ENCODE data around the gene ELK1. TPM values are rescaled to one million over a fixed set of nuclear protein-coding genes. Genes with fewer than 3 reads are reported as not detected.
"Not testable (repeated sequence)": the region's sequence is repeated elsewhere in the genome, so short reads cannot be mapped to it uniquely, and the experiment has no call there.

The ELK1 gene
- polyA plus RNA-seq, 1 donor: 22.4 TPM

DNA sequence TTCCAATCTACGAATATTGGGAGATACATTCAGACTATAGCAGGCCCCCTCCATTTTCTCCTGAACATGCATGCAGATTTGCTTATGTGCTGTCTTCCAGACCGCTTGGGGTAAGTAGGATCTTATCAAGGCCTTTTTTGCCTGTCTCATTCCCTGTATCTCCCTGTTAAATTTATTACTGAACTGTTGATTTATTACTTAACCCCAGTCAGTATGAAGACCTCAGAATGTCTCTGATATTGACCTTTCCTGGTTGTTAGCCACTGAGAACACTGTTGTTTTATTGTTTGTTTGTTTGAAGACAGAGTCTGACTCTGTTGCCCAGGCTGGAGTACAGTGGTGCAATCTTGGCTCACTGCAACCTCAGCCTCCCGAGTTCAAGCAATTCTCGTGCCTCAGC, 15.4 kb upstream of the ELK1 start:
- not testable (repeated sequence) for H3K27ac ChIP-seq (ENCODE audit: low read length); H3K4me3 ChIP-seq (ENCODE audit: low read length); H3K36me3 ChIP-seq (ENCODE audit: control insufficient read depth, insufficient read depth, low read length); H3K9me3 ChIP-seq (ENCODE audit: control insufficient read depth, low read depth, low read length); H3K27me3 ChIP-seq (ENCODE audit: control insufficient read depth, insufficient read depth, low read length); H3K4me1 ChIP-seq (ENCODE audit: control insufficient read depth, insufficient read depth, low read length); DNase-seq
- no CpG with 5 or more reads among the region's 4 CpGs for WGBS (ENCODE audit: insufficient coverage, low lambda C conversion rate)

DNA sequence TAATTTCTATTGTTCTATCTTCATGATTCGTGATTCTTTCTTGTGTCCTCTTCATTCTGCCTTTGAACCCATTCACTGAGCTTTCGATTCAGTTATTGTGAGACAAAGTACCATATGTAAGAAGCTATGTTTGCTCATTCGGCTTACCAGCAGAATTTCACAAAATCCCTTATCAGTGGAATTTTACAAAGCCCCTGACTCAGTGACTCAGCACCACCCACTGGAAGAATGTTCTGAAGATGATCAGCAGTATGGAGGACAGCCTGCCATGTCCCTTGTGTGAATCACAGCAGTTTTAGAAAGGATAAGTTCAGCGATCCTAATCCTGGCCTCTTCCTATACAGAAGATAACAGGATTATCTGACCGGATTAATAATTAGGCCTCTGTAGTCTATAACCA, 14.4 kb upstream of the ELK1 start:
- Histone ChIP-seq H3K4me3 (ENCODE audit: low read length) (no peak overlapping the region), H3K36me3 (ENCODE audit: control insufficient read depth, insufficient read depth, low read length) (no peaks in the 10 kb centered on the region), H3K4me1 (ENCODE audit: control insufficient read depth, insufficient read depth, low read length) (no peaks in the 10 kb centered on the region), H3K27ac (ENCODE audit: low read length) (no peak overlapping the region), H3K9me3 (ENCODE audit: control insufficient read depth, low read depth, low read length) (no peaks in the 10 kb centered on the region), H3K27me3 (ENCODE audit: control insufficient read depth, insufficient read depth, low read length) (no peaks in the 10 kb centered on the region)
- WGBS (ENCODE audit: insufficient coverage, low lambda C conversion rate): no CpG with 5 or more reads among the region's 5 CpGs
- no peak for DNase-seq

DNA sequence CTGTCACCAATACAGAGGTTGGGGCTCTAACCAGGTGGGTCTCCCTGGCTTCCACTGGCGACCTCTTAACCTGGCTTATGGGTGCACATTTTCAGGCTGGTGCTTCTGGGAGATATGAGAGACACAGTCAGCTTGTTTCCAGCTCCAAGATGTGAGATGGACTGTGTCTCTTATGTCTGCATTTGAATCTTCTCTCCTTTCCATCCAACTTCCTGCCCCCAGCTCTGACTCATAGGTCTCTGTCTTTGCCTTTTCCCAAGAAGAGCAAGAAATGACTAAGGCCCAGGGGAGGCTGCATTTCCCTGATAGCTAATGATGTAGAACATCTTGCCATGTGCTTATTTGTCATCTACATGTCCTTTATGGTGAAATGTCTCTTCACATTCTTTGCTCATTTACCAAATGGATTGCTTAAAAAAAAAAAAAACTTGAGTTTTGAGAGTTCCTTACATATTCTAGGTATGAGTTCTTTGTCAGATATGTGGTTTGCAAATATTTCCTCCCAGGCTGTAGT, 11.8 kb upstream of the ELK1 start:
- Histone ChIP-seq H3K4me3 (ENCODE audit: low read length) (no peak overlapping the region), H3K9me3 (ENCODE audit: control insufficient read depth, low read depth, low read length) (no peaks in the 10 kb centered on the region), H3K4me1 (ENCODE audit: control insufficient read depth, insufficient read depth, low read length) (no peaks in the 10 kb centered on the region), H3K36me3 (ENCODE audit: control insufficient read depth, insufficient read depth, low read length) (peaks cover 6% of the 10 kb centered on the region), H3K27ac (ENCODE audit: low read length) (no peak overlapping the region), H3K27me3 (ENCODE audit: control insufficient read depth, insufficient read depth, low read length) (no peaks in the 10 kb centered on the region)
- DNase-seq: no peak
- no CpG with 5 or more reads among the region's 1 CpG for WGBS (ENCODE audit: insufficient coverage, low lambda C conversion rate)

DNA sequence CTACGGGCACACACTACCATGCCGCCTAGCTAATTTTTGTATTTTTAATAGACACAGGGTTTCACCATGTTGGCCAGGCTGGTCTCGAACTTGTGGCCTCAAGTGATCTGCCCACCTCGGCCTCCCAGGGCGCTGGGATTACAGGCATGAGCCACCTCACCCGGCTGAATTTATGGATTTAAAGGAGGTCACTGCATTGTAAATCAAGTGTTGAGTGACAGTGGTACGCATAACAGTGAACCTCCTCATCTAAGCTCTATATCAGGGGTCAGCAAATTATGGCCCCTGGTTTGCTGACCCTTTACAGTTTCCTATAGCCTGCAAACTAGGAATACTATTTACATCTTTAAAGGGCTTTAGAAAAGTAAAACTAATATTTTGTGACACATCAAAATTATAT, 11.2 kb upstream of the ELK1 start:
- Histone ChIP-seq H3K9me3 (ENCODE audit: control insufficient read depth, low read depth, low read length) (no peaks in the 10 kb centered on the region), H3K36me3 (ENCODE audit: control insufficient read depth, insufficient read depth, low read length) (peaks cover 11% of the 10 kb centered on the region), H3K27ac (ENCODE audit: low read length) (no peak overlapping the region), H3K27me3 (ENCODE audit: control insufficient read depth, insufficient read depth, low read length) (no peaks in the 10 kb centered on the region), H3K4me3 (ENCODE audit: low read length) (no peak overlapping the region), H3K4me1 (ENCODE audit: control insufficient read depth, insufficient read depth, low read length) (no peaks in the 10 kb centered on the region)
- no peak for DNase-seq
- WGBS (ENCODE audit: insufficient coverage, low lambda C conversion rate): no CpG with 5 or more reads among the region's 7 CpGs

DNA sequence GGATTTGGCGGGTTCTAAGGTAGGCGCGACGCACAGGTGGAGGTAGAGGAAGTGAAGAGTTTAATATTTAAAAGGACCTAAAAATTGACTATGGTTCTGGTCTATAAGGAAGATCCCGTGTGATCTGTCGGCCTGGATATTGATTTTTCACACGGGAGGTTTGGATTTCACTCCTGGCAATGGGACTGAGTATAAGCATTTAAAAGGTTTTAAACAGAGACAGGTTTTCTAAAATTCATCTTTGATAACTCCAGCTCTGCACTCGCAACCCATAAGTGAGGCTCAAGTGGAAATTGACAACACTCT, 9.0 kb upstream of the ELK1 start:
- no peaks in the 10 kb centered on the region for H3K4me1 ChIP-seq (ENCODE audit: control insufficient read depth, insufficient read depth, low read length)
- peaks cover 25% of the 10 kb centered on the region for H3K36me3 ChIP-seq (ENCODE audit: control insufficient read depth, insufficient read depth, low read length)
- no CpG with 5 or more reads among the region's 8 CpGs for WGBS (ENCODE audit: insufficient coverage, low lambda C conversion rate)
- DNase-seq: no peak
- peak overlapping the region; percentile 100 for H3K27ac ChIP-seq (ENCODE audit: low read length)
- no peaks in the 10 kb centered on the region for H3K27me3 ChIP-seq (ENCODE audit: control insufficient read depth, insufficient read depth, low read length)
- H3K9me3 ChIP-seq (ENCODE audit: control insufficient read depth, low read depth, low read length): no peaks in the 10 kb centered on the region
- peak overlapping the region; percentile 90 for H3K4me3 ChIP-seq (ENCODE audit: low read length)

DNA sequence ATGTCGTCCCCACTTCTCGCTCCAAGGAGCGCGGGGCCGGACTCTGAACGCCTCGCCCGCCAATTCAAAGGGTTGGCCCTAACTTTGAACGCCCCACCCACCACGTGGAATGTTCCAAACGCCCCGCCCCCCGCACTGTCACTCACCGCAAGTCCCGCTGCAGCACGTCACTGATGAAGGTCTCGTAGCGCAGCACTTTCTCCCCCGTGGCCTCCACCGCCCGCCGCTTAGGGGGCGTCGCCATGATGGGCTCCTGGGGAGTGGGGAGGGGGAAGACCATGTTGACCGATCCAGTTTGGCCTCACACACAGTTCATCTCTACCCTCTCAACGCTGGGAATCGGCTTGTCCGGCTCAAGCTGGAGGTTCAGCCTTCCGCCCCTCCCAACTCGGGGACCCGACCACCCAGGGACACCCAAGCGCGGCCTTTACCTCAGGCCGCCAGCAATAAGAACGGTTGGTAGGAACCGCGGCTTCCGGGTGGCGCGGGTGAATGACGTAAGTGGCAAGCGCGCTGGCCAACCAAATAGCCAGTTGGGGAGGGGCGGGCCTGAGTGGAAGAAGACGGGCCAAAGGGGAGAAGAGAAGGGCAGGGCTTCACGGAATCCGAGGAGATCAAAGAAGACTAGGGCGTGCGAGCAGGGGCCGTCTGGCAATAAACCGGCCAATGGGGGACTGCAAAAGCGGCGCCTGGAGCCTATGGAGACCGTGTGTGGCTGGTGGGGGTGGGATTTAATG, 8.5 kb upstream of the ELK1 start, which contains the start of gene UXT:
TSS of gene UXT (minus strand) at position 497 of the 737 bp plus-strand sequence. CDS start at position 244, 253 bp downstream.
- DNase-seq: peak; percentile 94 to 95
- Histone ChIP-seq H3K27me3 (ENCODE audit: control insufficient read depth, insufficient read depth, low read length) (no peaks in the 10 kb centered on the region), H3K4me3 (ENCODE audit: low read length) (peak within 1 kb of the TSS; percentile 90), H3K27ac (ENCODE audit: low read length) (peak within 1 kb of the TSS; percentile 100), H3K9me3 (ENCODE audit: control insufficient read depth, low read depth, low read length) (no peaks in the 10 kb centered on the region), H3K36me3 (ENCODE audit: control insufficient read depth, insufficient read depth, low read length) (peaks cover 25% of the 10 kb centered on the region), H3K4me1 (ENCODE audit: control insufficient read depth, insufficient read depth, low read length) (no peaks in the 10 kb centered on the region)
- no CpG with 5 or more reads among the region's 54 CpGs for WGBS (ENCODE audit: insufficient coverage, low lambda C conversion rate)

DNA sequence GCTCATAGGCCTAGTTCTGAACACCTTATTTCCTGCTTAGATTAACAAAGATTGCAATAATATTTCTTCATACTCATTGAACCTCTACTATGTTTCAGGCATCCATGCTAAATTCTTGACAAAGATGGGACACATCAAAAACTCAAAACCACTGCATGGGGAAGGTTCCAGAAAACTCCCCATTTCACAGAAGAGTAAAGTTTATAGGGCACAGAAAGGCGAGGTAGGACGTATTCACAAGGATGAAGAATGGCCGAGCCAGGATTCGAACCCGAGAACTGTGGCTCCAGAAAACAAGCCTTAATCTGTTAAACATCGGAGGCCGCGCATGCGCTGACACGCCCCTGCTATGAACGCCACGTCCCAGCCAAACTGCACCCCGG, 7.9 kb upstream of the ELK1 start:
- H3K4me1 ChIP-seq (ENCODE audit: control insufficient read depth, insufficient read depth, low read length): no peaks in the 10 kb centered on the region
- H3K4me3 ChIP-seq (ENCODE audit: low read length): peak overlapping the region; percentile 90
- peak overlapping the region; percentile 100 for H3K27ac ChIP-seq (ENCODE audit: low read length)
- no peaks in the 10 kb centered on the region for H3K27me3 ChIP-seq (ENCODE audit: control insufficient read depth, insufficient read depth, low read length)
- no CpG with 5 or more reads among the region's 13 CpGs for WGBS (ENCODE audit: insufficient coverage, low lambda C conversion rate)
- no peak for DNase-seq
- H3K36me3 ChIP-seq (ENCODE audit: control insufficient read depth, insufficient read depth, low read length): peaks cover 29% of the 10 kb centered on the region
- H3K9me3 ChIP-seq (ENCODE audit: control insufficient read depth, low read depth, low read length): no peaks in the 10 kb centered on the region

DNA sequence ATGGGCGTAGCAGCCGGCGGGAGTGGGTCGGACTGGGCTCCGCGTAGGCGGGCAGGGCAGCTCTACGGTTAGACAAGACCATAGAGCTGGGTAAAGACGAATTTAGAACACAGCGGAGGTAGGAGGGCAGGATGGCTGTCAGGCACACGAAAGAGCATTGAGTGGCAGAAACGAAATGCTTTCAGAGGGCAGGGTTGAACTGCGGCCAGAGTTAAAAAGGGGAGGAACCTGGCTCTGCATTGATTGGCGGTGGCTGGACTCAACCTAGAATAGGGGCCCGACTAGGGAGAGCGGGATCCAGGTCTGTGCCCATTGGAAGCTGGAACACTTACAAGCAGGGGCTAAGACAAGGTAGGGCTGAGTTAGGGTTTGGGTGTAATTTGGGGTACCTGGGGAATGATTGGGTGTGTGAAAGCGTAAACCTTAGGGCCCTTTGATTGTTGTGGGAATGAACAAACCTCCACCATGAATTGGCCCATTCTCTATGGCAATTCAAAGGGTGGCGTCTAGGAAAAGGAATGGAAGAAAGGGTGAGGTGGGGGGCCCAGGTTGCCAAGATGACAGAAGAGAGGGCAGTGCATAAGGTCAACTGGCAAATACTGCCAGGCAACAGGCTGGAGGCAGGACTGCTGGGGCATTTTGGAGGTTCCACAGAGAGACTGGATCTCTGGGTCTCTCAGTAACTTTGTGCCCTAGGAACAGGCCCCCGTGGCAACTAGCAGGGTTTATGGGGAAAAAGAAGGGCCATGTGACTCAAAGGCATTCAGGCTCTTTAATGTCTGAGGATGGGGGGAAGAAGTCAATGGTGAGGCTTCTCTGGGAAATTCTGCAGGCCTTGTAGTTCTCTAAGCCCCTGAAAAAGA, 911 bp upstream of the ELK1 start:
- WGBS (ENCODE audit: insufficient coverage, low lambda C conversion rate): no CpG with 5 or more reads among the region's 19 CpGs
- Histone ChIP-seq H3K4me3 (ENCODE audit: low read length) (peak overlapping the region; percentile 48), H3K27me3 (ENCODE audit: control insufficient read depth, insufficient read depth, low read length) (no peaks in the 10 kb centered on the region), H3K36me3 (ENCODE audit: control insufficient read depth, insufficient read depth, low read length) (peaks cover 25% of the 10 kb centered on the region), H3K4me1 (ENCODE audit: control insufficient read depth, insufficient read depth, low read length) (peaks cover 14% of the 10 kb centered on the region), H3K27ac (ENCODE audit: low read length) (peak overlapping the region; percentile 86), H3K9me3 (ENCODE audit: control insufficient read depth, low read depth, low read length) (no peaks in the 10 kb centered on the region)
- DNase-seq: peak in 1 of 2 donors; percentile 15

DNA sequence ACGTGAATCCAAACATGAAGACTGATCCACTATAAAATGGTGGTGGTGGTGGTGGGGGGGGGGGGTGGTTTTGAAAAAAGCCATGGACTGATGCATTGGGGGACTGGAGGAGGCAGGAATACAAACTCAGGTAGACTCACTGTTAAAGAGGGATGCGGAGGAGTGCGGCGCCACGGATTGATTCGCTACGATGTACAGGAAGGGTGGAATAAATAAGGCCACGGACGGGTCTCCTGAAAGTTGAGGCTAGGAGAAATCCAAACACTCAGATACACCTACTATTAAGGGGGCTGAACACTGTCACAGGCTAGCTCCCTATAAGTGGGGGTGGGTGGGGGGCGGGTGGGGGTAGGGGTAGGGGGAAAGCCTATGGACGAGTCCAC, 591 bp downstream of the ELK1 start:
- Histone ChIP-seq H3K27ac (ENCODE audit: low read length) (no peak overlapping the region), H3K27me3 (ENCODE audit: control insufficient read depth, insufficient read depth, low read length) (no peaks in the 10 kb centered on the region), H3K36me3 (ENCODE audit: control insufficient read depth, insufficient read depth, low read length) (peaks cover 15% of the 10 kb centered on the region), H3K9me3 (ENCODE audit: control insufficient read depth, low read depth, low read length) (no peaks in the 10 kb centered on the region), H3K4me3 (ENCODE audit: low read length) (peak overlapping the region; percentile 90), H3K4me1 (ENCODE audit: control insufficient read depth, insufficient read depth, low read length) (peaks cover 14% of the 10 kb centered on the region)
- WGBS (ENCODE audit: insufficient coverage, low lambda C conversion rate): no CpG with 5 or more reads among the region's 11 CpGs
- DNase-seq: no peak

DNA sequence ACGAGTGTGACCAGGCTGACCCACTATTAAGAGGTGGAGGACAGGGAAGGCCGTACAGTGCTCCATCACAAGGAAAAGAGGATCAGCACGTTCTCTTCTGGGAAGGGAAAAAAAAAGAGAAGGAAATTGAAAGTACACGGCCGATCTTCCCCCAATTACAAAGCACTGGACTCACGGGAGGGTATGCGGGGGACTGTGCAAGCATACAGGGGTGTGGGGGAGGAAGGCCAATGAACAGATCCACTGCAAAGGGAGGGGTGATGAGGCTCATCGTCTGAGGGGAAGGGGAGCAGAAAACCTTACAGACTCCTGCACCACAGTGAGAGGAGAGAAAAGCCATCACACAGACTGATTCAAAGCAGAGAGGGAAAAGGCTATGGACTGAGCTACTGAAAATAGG, 1.1 kb downstream of the ELK1 start:
- no peak for DNase-seq
- Histone ChIP-seq H3K9me3 (ENCODE audit: control insufficient read depth, low read depth, low read length) (no peaks in the 10 kb centered on the region), H3K4me3 (ENCODE audit: low read length) (peak overlapping the region; percentile 90), H3K27me3 (ENCODE audit: control insufficient read depth, insufficient read depth, low read length) (no peaks in the 10 kb centered on the region), H3K27ac (ENCODE audit: low read length) (no peak overlapping the region), H3K4me1 (ENCODE audit: control insufficient read depth, insufficient read depth, low read length) (peaks cover 14% of the 10 kb centered on the region), H3K36me3 (ENCODE audit: control insufficient read depth, insufficient read depth, low read length) (peaks cover 15% of the 10 kb centered on the region)
- no CpG with 5 or more reads among the region's 8 CpGs for WGBS (ENCODE audit: insufficient coverage, low lambda C conversion rate)

Data from large intestine (tissue), 3 donors.